HL-60/S4 treated with phorbol 12-myristate 13-acetate at 8.2 ng/mL for 4 days and 3 days (cell line): ENCODE data around the gene NDUFS1.

Experiments used
- in situ Hi-C: fragments of 300-500 bp; cut with MboI; formaldehyde crosslinking; loops from 2 replicates; pipeline ENCODE4 v1.15.0; 2022; ENCODE audit warnings: low sequenced_read_pairs

Gene NDUFS1

DNA sequence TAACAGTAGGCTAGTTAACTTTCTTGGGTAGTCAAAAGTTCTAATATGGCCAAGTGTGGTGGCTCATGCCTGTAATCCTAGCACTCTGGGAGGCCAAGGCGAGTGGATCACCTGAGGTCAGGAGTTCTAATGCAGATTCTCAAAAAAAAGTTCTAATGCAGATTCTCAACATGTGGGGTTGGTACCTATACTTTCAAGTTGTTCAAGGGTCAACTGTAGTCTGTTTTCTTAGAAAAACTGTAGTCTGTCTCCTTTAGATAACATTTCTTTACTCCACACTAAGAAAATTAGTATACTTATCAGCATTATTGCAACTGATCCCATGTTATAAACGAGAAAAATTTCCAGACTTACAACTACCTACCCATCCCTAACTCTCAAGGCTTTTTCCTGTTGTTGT, 89.8 kb downstream of the NDUFS1 start:
- in situ Hi-C loops = no loop called here

GRCh38 chr2:206068207-206068606, 91.0 kb downstream of the NDUFS1 start:
- in situ Hi-C loops = no loop called here
